ENCODE data around the gene KRTAP1-5.
"Not testable (repeated sequence)": the region's sequence is repeated elsewhere in the genome, so short reads cannot be mapped to it uniquely, and the experiment has no call there.

Gene KRTAP1-5, protein sequence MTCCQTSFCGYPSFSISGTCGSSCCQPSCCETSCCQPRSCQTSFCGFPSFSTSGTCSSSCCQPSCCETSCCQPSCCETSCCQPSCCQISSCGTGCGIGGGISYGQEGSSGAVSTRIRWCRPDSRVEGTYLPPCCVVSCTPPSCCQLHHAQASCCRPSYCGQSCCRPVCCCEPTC

DNA sequence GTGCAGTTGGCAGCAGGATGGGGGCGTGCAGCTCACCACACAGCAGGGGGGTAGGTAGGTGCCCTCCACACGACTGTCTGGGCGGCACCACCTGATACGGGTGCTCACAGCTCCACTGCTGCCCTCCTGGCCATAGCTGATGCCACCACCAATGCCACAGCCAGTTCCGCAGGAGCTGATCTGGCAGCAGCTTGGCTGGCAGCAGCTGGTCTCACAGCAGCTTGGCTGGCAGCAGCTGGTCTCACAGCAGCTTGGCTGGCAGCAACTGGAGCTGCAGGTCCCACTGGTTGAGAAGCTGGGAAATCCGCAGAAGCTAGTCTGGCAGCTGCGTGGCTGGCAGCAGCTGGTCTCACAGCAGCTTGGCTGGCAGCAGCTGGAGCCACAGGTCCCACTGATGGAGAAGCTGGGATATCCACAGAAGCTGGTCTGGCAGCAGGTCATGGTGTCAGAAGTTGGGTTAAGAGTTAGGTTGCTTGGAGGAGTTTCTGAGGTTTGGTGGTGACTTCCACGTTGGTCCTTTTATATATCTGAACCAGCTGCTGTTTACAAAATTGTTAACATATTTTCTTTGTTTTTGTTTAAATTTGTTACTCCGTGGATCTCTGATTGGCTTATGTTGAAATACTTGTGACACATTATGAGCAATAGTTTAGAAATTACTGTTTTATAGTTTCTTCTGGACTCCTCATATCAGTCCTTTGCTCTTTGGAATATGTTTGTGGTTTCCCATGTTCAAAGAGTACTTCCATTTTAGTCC is at the start of gene KRTAP1-5:
TSS of gene KRTAP1-5 (minus strand) at position 494 of the 757 bp plus-strand sequence. CDS start at position 441, 53 bp downstream.
- DNase-seq = no peak

DNA sequence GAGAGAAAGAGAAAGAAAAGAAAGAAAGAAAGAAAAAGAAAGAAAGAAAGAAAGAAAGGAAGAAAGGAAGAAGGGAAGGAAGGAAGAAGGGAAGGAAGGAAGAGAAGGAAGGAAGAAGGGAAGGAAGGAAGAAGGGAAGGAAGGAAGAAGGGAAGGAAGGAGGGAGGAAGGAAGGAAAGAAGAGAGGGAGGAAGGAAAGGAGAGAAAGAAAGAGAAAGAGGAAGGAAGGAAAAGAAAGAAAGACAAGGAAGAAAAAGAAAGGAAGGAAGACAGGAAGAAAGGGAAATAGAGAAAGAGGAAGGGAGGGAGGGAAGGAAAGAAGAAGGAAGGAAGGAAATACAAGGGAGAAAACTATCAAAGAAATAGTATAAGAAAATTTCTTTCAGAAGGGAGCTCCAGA is 49.8 kb upstream of the KRTAP1-5 start:
- no peak for DNase-seq

DNA sequence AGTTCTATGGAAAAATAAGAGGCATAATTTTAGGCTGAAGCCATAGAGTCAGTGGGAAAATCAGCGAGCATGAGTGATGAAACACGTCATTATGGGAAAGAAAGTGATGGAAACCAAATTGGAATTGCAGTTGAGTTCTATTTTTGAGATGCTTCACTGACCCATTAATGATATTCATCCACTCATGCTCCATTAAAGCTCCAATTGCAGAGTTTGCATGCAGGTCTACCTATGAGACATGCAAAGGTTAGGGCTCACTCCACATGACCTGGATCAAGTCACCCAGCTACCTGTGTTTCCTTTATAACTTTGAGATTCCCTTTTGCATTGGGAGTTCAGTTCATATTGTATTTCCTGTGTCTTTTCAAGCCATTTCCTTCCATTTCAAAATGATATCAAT is 46.7 kb upstream of the KRTAP1-5 start:
- DNase-seq = no peak

DNA sequence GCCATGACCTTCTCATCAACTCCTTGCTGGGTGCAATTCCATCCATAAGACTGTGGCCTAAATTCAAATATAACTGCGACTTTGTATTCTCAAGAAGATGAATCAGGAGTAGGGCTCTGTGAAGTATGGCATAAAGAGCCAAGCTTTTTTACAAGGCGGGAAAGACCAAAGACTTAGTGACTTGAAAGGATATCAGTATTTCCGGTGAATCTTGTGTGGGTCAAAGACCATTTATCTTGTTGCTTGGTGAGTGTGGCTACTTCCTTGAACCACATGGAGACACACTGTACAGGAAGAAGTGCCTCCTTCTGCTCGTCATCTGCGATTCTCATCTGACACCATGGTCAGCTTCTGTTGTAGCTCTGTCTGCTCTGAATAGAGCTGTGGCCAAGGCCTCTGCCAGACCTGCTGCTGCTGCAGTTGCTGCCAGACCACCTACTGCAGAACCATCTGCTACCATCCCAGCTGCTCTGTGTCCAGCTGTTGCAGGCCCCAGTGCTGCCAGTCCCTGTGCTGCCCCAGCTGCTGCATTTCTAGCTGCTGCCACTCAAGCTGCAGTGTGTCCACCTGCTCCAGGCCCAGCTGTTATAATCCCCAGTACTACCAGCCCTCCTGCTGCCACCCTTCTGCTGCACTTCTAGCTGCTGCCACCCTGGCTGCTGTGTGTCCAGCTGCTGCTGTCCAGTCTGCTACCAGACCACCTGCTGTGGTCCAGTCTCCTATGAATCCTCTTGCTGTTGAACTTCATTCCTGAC is 44.8 kb upstream of the KRTAP1-5 start:
- DNase-seq = no peak

DNA sequence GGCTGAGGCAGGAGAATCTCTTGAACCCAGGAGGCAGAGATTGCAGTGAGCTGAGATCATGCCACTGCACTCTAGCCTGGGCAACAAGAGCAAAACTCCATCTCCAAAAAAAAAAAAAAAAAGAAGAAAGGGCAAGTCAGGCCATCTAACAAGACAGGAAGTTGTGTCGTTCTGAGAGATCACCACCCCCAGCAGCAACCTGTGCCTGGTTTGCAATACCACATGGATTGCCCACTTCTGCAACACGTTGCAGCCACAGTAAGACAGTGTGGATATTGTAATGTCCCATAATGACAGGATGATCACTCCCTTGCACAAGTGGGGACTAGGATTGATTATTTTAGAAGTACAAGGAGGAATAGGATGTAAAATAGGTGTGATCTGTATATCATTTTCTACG is 42.0 kb upstream of the KRTAP1-5 start:
- no peak for DNase-seq

DNA sequence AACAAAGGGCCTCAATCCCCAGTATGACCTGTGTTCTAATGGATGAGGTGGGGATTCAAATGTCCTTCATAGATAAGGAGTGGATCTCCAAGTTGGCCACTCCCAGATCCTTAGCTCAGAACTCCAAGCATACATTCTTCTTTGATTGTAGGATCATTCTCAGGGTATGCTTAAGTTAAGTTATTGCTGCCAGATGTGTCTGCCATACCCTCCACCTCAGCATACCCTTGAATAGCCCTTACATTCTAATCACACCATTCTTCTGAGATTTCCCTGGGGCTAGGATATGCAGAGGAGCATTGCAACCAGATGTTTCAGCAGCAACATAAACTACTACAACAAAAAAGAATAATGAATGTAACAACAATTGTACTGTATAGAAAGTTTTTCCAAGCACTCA is 40.3 kb upstream of the KRTAP1-5 start:
- no peak for DNase-seq

DNA sequence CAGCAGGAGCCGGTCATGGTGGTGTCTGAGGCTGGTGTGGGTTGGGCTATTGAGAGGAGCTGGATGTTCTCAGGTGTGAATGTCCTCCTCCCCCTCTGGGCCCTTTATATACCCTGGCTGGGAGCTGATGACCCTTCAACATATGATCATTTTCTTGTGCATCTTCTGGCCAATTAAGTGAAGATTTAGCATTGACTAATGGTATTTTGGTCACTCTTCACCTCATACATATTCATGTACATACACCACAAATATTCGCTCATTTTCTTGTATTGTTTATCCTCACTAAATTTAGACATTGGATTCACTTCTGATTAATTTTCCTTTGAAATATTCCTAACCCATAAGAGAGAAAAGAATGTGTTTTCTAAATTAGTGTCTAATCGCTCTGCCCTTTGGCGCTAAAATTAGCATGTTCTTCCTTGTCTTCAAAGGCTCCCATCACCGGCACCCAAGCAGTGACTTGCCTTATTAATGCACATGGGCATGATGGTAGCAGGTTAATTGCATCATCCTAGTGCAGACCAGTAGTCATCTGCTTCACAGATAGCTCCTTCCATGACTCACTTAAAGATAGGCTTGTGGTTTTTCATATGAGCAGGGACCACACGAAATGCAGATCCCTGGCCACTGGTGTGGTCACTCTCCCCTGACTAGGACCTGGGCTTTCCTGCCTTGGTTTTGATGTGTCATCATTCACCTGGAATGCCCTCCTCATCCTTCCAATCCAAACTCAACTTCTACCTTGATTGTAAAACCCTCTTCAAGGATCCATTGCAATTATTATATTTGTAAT is 39.0 kb upstream of the KRTAP1-5 start, which contains the start of gene KRTAP2-4:
TSS of gene KRTAP2-4 (minus strand) at position 51 of the 796 bp plus-strand sequence. CDS start at position 17, 34 bp downstream.
- DNase-seq = no peak

DNA sequence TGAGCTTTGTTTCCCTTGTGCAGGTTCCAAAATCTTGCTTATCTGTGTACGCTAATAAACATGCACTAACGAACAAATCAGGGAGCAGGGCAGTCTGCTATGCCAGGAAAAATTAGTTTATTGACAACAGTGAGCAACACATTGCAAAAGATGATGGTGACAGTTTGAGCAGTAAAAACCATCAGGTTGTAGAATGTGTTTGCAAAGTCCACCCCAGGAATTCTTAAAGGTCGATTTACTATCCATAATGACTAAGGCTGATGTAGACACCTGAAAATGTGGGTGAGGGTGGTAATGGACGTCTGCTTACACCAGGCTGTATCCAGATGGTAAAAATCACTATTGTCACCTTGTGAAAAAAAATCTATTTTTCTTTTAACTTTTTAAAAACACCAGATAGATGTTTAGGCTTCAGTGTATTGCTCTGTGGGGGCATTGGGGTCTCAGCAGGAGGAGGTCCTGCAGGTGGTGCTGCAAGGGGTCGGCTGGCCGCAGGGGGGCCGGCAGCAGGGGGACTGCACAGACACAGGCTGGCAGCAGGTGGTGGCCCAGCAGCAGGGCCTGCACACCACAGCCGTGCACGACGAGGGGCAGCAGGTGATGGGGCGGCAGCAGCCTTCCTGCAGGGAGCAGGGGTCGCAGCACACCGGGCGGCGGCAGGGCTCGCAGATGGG is 38.1 kb upstream of the KRTAP1-5 start:
- not testable (repeated sequence) for DNase-seq

DNA sequence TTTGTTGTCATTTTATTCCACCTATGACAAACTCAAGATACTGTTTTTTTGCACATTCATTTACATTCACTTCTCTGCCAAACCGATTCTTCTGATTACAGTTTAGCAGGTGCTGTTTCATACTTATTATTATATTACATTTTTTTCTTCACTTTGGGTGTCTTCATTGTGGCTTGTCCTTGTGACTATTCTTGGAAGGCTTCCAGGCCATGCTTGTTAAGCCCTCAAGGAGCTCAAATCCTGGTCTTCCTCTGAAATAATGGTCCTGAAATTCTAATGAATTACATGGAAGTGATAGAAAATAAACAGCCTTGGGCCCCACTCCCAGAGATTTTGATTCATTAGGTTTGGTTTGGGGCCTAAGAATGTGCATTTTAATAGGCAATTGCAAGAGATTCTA is 37.3 kb upstream of the KRTAP1-5 start:
- no peak for DNase-seq

DNA sequence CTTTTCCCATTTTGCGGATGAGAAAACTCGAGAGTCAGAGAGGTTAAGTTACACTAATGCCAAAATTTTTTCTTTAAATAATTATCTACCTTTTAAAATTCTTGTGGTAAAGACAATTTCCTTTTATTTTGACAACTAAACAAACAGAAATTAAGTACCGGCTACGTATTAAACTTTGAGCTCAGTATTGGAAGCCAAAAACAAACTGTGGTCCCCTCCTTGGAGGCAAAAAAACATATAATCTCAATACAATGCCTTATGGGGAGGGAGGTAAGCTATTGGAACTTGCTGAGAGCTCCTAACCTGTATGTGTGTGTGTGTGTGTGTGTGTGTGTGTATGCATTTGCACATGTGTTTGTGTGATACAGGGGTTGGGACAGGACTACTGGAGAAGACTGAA is 36.4 kb upstream of the KRTAP1-5 start:
- DNase-seq = no peak

DNA sequence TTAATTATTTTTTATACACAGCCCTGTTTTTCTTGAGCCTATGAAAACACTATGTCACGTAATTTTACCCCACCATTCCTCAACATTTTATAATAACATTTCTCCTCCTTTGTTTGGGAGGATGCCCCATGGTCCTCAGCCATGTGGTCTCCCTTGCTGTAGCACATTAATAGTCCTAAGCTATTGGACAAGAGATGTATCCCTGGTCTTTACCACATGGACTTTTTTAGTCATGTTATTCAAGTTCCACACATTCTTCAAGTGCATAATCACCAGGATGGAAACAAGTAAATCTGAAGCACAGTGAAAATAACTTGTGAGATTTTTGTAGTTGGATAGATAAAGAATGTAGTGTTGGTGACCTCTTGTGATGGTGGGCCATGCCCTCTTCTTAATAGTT is 35.0 kb upstream of the KRTAP1-5 start:
- DNase-seq = no peak

DNA sequence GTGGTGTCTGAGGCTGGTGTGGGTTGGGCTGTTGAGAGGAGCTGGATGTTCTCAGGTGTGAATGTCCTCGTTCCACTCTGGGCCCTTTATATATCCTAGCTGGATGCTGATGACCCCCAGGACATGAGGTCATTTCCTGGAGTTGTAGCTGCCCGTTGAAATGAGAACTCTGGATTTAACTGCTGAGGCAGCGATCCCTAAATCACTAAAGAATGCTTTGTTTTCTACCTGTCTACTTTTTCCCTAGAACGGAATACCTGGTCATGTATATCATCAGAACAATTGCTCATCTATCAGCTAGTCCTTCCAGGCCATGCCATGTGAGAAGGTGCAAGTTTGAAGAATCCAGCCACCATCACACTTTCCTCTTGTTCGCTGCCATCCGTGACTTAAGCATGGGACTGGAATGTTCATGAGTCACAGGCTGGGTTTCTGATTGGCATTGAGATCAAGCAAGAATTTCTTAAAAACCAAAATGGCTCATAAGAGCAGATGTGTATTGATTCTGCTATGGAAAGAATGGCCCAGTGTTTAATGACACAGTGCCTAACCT is 33.1 kb upstream of the KRTAP1-5 start, which contains the start of gene KRTAP2-3:
TSS of gene KRTAP2-3 (minus strand) at position 63 of the 553 bp plus-strand sequence. CDS start 64 bp downstream, outside the sequence.
- no peak for DNase-seq

DNA sequence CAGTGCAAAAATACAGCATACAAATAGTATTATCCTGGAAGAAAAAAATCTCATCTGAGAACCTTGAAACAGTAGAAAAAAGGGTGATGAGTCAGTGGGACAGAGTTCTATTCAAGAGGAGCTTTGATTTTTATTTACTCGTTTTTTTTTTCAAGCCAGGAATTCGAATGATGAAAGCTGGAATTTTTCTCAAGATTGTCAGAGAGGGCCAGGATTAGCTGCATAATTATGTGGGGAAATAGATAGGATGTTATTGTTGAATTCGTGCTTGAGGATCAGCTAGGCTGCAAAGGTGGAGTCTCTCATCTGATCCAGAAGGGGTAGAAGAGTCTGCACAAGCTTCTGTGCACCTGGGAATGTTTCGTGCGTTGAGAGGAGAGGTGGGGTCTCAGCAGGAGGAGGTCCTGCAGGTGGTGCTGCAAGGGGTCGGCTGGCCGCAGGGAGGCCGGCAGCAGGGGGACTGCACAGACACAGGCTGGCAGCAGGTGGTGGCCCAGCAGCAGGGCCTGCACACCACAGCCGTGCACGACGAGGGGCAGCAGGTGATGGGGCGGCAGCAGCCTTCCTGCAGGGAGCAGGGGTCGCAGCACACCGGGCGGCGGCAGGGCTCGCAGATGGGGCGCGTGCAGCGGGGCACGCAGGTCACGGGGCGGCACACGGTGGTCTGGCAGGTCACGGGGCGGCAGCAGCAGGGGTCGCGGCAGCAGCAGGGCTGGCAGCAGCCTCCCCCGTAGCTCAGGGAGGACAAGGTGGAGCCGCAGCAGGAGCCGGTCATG is 32.5 kb upstream of the KRTAP1-5 start:
- DNase-seq = not testable (repeated sequence)

DNA sequence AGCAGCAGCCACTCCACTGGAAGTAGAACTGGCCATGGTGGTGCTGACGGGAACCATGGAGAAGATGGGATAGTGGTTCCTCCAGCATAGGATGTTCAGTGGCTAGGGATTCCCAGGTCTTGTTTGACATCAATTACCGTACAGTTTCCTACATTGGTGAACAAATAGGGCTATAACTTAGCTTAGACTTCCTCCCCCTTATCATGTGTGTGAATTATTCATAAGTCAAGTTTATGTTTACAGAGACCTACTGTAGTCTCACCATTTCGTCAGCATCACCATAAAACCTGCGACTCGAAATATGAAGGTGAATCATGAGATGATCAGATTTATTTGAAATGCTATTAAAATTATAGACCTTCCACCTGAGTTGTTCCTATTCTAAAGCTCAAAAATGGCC is 31.7 kb upstream of the KRTAP1-5 start:
- DNase-seq = no peak

DNA sequence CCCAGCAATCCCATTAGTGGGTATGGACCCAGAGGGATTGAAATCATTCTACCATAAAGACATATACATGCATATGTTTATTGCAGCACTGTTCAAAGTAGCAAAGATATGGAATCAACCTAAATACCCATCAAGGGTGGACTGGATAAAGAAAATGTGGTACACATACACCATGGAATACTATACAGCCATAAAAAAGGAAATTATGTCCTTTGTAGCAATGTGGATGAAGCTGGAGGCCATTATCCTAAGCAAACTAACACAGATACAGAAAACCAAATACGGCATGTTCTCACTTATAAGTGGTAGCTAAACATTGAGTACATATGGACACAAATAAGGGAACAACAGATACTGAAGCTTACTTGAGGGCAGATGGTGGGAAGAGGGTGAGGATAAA is 30.5 kb upstream of the KRTAP1-5 start:
- DNase-seq = no peak

DNA sequence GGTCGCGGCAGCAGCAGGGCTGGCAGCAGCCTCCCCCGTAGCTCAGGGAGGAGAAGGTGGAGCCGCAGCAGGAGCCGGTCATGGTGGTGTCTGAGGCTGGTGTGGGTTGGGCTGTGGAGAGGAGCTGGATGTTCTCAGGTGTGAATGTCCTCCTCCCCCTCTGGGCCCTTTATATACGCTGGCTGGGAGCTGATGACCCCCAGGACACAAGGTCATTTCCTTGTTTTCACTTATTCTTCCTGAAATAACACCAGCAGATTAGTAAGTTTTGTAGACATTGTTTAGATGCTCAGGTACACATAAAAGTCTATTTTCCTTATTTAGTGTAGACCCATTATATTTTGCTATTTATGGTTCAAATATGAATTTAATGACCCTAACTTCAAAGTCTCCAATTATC is 28.1 kb upstream of the KRTAP1-5 start, which contains the start of gene KRTAP2-2:
TSS of gene KRTAP2-2 (minus strand) at position 101 of the 400 bp plus-strand sequence. CDS start at position 82, 19 bp downstream.
- DNase-seq = not testable (repeated sequence)

DNA sequence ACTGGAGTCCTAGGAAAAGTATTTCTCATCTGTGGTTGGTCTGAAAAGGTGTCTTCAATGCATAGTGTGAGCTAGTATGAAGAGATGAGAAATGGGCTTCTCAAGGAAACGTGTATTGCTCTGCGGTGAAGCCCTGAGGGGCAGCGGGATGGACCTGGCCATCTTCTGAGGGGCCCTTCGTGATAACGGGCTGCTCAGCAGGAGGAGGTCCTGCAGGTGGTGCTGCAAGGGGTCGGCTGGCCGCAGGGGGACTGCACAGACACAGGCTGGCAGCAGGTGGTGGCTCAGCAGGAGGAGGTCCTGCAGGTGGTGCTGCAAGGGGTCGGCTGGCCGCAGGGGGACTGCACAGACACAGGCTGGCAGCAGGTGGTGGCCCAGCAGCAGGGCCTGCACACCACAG is 27.5 kb upstream of the KRTAP1-5 start:
- DNase-seq = not testable (repeated sequence)

DNA sequence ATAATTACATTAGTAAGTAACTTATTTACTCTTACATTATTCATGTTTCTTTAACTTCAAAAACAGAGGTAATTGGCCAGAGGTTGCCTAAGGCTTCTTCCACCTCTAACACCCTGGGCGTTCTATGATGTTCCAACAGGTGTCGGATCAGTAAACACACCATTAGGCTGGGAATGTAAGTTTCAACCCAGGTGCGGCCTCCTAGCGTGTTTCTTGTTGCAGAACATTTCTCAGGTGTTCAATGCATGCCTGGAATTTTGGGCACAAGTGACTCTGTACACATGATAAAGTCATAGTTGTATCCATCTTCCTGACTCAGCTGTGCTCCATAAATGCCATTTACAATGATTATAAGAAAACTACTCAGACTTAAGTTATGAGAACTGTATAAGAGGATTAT is 27.0 kb upstream of the KRTAP1-5 start:
- no peak for DNase-seq

DNA sequence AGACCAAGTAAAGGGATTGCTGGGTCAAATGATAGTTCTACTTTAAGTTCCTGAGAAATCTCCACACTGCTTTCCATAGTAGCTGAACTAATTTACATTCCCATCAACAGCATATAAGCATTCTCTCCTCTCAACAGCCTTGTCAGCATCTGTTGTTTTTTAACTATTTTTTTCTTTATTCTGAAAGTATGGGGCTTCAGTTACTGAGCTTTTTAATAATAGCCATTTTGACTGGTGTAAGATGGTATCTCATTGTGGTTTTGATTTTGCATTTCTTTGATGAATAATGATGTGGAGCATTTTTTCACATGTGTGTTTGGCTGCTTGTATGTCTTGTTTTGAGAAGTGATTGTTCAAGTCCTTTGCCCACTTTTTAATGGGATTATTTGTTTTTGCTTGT is 25.6 kb upstream of the KRTAP1-5 start:
- DNase-seq = no peak

Measured in amygdala (tissue), 56 donors.